SJSA1 (cell line): ENCODE results near the gene KLF5. TPM values are rescaled to one million over a fixed set of nuclear protein-coding genes. Genes with fewer than 3 reads are reported as not detected.
A peak's percentile ranks its signal among the peaks of the same experiment; 100 is the strongest.

Experiments
- DNase-seq, 2 experiments: peaks; one replicate each; pipeline ENCODE4 v3.0.0-alpha.2; 2015 to 2020; ENCODE audit warnings: low spot score in 2 of 2, low read depth in 1 of 2
- H3K27ac ChIP-seq: fragments of 250-450 bp; sonication (Bioruptor Pico); 2 replicates; pipeline ENCODE4 v1.5.1; 2020; ENCODE audit warnings: mild to moderate bottlenecking, moderate library complexity
- H3K27me3 ChIP-seq: fragments of 250-450 bp; sonication (Bioruptor Pico); replicated peaks from 2 replicates; pipeline ENCODE4 v1.5.1; 2020; ENCODE audit warnings: mild to moderate bottlenecking, moderate library complexity
- H3K36me3 ChIP-seq: fragments of 250-450 bp; sonication (Bioruptor Pico); 2 replicates; pipeline ENCODE4 v1.5.1; 2020; ENCODE audit warnings: mild to moderate bottlenecking
- H3K4me1 ChIP-seq: fragments of 250-450 bp; sonication (Bioruptor Pico); replicated peaks from 2 replicates; pipeline ENCODE4 v1.6.1; 2021; ENCODE audit warnings: mild to moderate bottlenecking
- H3K4me3 ChIP-seq: fragments of 250-450 bp; sonication (Bioruptor Pico); 2 replicates; pipeline ENCODE4 v1.5.1; 2020; ENCODE audit warnings: mild to moderate bottlenecking
- H3K9me3 ChIP-seq: fragments of 250-450 bp; sonication (Bioruptor Pico); replicated peaks from 2 replicates; pipeline ENCODE4 v1.5.1; 2020; ENCODE audit warnings: mild to moderate bottlenecking
- total RNA-seq: library from RNA; depleted of rRNA; stranded (reverse); fragments of >200 nt; shearing (Covaris generic); gene quantifications from 2 replicates; pipeline ENCODE4 v1.2.3, GENCODE V29; 2014; rRNA removed

KLF5 gene
- 4.2 and 5.3 TPM in 2 replicates for total RNA-seq

DNA sequence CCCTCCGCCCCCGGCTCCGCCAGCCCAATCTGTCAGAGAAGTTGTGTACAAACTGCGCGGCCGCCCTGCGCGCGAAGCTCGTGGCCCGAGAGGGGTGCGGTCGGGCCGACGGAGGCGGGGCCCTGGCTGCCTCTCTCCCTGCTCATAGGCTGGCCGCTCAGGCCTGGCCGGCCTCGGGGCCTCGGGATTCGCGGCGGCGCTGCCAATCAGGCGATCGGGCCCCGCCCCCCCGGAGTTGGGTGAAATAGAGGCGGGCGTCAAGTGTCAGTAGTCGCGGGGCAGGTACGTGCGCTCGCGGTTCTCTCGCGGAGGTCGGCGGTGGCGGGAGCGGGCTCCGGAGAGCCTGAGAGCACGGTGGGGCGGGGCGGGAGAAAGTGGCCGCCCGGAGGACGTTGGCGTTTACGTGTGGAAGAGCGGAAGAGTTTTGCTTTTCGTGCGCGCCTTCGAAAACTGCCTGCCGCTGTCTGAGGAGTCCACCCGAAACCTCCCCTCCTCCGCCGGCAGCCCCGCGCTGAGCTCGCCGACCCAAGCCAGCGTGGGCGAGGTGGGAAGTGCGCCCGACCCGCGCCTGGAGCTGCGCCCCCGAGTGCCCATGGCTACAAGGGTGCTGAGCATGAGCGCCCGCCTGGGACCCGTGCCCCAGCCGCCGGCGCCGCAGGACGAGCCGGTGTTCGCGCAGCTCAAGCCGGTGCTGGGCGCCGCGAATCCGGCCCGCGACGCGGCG, at the start of gene KLF5:
Gene KLF5 (plus strand): TSS at position 270 of the 724 bp plus-strand sequence. CDS start 323 bp downstream, at position 593.
- Histone ChIP-seq H3K4me3 (peak within 1 kb of the TSS; percentile 90), H3K27ac (peak within 1 kb of the TSS; percentile 34; the same call in 1 of the 2 replicates), H3K9me3 (no peaks in the 10 kb centered on the region), H3K36me3 (peaks cover 12% of the 10 kb centered on the region), H3K4me1 (peaks cover 21% of the 10 kb centered on the region), H3K27me3 (0 out of 2 replicates have a peak, but pooled peaks cover 4% of the 10 kb centered on the region)
- DNase-seq, result peak; percentile 93

- no peaks in the 10 kb centered on the region for H3K4me1 ChIP-seq
- H3K9me3 ChIP-seq, result no peaks in the 10 kb centered on the region
- no peak for DNase-seq
- no peak overlapping the region for H3K27ac ChIP-seq
- H3K27me3 ChIP-seq, result no peaks in the 10 kb centered on the region
- no peak overlapping the region for H3K4me3 ChIP-seq
- no peaks in the 10 kb centered on the region for H3K36me3 ChIP-seq
These were observed 47.1 kb upstream of the KLF5 start for GRCh38 chr13:73011751-73012150.

GRCh38 chr13:73015805-73016204, 43.0 kb upstream of the KLF5 start:
- Histone ChIP-seq H3K4me3 (no peak overlapping the region), H3K27ac (no peak overlapping the region), H3K36me3 (no peaks in the 10 kb centered on the region), H3K4me1 (peaks cover 4% of the 10 kb centered on the region; the same call in 1 of the 2 replicates), H3K27me3 (no peaks in the 10 kb centered on the region), H3K9me3 (no peaks in the 10 kb centered on the region)
- no peak for DNase-seq

DNA sequence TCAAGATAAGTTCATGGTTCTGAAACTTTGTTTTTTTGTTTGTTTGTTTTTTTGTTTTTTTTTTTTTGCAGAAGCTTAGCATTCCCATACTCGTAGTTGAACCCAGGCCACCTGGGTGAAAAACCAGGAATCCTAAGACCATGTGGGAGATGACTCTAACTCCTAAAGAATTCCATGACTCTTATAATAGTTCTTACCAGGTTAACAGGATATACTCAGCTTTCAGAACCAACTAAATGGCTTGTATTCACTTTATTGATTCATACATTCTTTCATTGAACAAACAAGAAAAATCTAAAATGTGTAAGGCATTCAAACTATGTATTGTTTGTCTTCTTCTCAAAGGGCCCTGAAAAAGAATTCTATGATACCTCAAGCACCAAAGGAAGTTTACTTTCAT, 40.5 kb upstream of the KLF5 start:
- H3K9me3 ChIP-seq, result no peaks in the 10 kb centered on the region
- no peaks in the 10 kb centered on the region for H3K36me3 ChIP-seq
- H3K27ac ChIP-seq, result peak overlapping the region; percentile 40; the same call in 1 of the 2 replicates
- H3K4me1 ChIP-seq, result peaks cover 4% of the 10 kb centered on the region; the same call in 1 of the 2 replicates
- no peak overlapping the region for H3K4me3 ChIP-seq
- peak in 1 of 2 experiments; percentile 11 for DNase-seq
- no peaks in the 10 kb centered on the region for H3K27me3 ChIP-seq

DNA sequence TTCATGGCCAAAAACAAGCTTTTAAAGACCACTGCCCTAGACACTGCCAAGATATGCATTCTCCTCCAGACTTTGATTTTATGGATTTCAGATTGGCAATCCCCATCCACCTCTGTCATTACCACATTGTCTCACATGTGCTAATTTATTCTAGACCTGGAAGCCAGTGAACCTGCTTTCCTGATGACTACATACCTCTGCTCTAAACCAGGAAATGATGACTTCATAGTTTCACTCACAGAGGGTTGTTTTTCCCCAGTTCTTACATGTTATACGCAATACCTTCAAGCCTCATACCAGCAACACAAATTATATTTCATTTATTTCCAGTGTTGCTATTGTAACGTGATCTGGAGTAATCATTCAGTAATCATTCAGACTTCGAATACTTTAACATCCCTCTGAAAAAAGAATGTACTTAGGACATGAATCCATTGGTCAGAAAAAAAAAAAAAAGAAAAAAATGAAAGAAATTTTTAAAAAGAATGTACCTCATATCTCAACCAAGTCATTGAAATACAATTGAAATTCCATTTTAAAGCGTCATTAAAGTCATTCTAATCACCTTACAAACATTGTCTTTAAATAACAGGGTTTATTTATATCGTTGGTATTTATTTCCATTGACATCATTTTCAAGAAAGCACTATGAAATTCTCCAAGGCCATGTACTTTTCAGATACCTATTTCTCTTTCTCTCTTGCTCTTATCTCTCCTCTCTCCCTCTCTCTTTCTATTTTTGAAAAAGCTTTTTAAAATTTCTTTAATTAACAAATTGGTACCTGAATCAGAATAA, 33.4 kb upstream of the KLF5 start:
- Histone ChIP-seq H3K9me3 (no peaks in the 10 kb centered on the region), H3K27me3 (no peaks in the 10 kb centered on the region), H3K4me3 (no peak overlapping the region), H3K36me3 (no peaks in the 10 kb centered on the region), H3K4me1 (no peaks in the 10 kb centered on the region), H3K27ac (no peak overlapping the region)
- no peak for DNase-seq

GRCh38 chr13:73034901-73035300, 23.9 kb upstream of the KLF5 start:
- H3K9me3 ChIP-seq, result no peaks in the 10 kb centered on the region
- H3K4me1 ChIP-seq, result no peaks in the 10 kb centered on the region
- no peaks in the 10 kb centered on the region for H3K36me3 ChIP-seq
- H3K27ac ChIP-seq, result no peak overlapping the region
- no peaks in the 10 kb centered on the region for H3K27me3 ChIP-seq
- H3K4me3 ChIP-seq, result no peak overlapping the region
- no peak for DNase-seq

DNA sequence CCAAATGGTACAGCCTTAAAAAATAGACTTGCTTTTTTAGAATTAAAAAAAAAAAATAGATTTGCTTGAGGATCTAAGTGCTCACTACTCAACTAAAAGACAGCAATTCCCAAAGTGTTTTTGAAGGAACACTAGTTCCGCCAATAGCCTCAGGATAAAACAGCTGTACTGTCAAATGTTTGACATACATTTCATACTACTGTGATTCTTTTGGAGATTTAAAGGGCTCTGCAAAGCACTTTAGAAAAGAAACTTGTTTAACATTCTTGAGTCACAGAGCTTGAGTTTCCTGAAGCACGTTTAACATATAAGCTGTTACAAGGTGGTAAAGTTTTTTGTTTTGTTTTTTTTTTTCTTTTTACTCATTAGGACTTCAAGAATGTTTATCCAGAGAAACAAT, 23.1 kb upstream of the KLF5 start:
- no peaks in the 10 kb centered on the region for H3K9me3 ChIP-seq
- no peaks in the 10 kb centered on the region for H3K4me1 ChIP-seq
- no peaks in the 10 kb centered on the region for H3K27me3 ChIP-seq
- H3K27ac ChIP-seq, result no peak overlapping the region
- no peak for DNase-seq
- H3K4me3 ChIP-seq, result no peak overlapping the region
- no peaks in the 10 kb centered on the region for H3K36me3 ChIP-seq

DNA sequence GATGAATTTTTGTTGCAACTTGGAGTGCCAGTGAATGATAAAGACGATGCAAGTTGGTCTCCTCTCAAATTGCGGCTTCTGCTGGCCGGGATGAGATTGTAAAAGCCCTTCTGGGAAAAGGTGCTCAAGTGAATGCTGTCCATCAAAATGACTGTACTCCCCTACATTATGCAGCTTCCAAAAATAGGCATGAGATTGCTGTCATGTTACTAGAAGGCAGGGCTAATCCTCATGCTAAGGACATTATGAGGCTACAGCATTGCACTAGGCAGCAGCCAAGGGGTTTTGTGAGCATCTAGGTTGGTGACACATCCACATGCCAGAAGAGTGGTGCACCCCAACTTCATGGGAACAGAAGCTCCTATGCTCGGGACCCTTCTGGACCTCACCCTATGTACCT, 22.2 kb upstream of the KLF5 start:
- no peak overlapping the region for H3K27ac ChIP-seq

GRCh38 chr13:73038064-73038463, 20.7 kb upstream of the KLF5 start:
- H3K9me3 ChIP-seq, result no peaks in the 10 kb centered on the region
- no peak for DNase-seq
- H3K27ac ChIP-seq, result no peak overlapping the region

More for the DNA sequence above, 22.2 kb upstream of the KLF5 start:
- H3K9me3 ChIP-seq, result no peaks in the 10 kb centered on the region
- no peaks in the 10 kb centered on the region for H3K4me1 ChIP-seq
- DNase-seq, result no peak
- no peaks in the 10 kb centered on the region for H3K27me3 ChIP-seq
- no peak overlapping the region for H3K4me3 ChIP-seq
- H3K36me3 ChIP-seq, result no peaks in the 10 kb centered on the region

DNA sequence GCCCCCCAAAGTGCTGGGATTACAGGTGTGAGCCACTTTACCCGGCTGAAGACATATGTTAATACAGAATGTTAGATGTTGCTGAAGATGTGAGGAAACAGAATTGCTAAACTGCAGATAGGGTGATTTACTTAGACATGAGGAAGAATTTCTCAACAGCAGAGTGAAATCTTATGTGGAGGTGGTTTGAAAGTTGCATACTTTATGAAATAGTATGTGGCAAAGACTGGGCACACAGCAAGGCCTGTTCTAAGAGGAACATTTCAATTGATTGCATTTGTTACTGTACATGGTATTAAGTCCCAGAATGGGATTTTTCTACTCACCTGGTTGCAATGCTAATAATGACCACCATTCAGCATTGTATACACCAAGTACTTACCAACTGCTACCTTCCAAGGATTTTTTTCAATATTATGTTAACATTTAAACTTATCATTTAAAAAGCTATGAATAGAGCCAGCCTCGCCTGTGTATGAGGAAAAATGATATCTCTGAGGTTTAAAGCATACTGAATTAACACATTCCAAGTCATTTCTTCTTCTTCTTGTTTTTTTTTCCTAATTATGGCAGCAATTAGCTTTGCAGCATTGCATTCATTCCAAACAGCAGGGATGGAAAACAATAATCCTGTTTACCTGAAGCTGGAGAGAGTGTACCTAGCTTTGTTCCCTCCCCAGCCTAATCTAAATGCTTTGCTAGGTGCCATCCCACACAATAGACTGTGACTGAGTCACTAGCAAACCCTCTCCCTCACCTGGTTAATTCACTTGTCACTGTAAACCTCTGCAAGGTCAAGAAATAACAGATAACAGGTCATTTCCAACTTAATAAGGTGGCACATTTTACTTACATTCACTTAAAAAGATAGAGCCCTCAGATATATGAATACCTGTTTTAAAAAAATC, 19.4 kb upstream of the KLF5 start:
- DNase-seq, result no peak
- no peak overlapping the region for H3K4me3 ChIP-seq
- no peak overlapping the region for H3K27ac ChIP-seq
- no peaks in the 10 kb centered on the region for H3K36me3 ChIP-seq
- H3K9me3 ChIP-seq, result no peaks in the 10 kb centered on the region
- H3K4me1 ChIP-seq, result no peaks in the 10 kb centered on the region
- no peaks in the 10 kb centered on the region for H3K27me3 ChIP-seq

More at GRCh38 chr13:73038064-73038463, 20.7 kb upstream of the KLF5 start:
- Histone ChIP-seq H3K27me3 (no peaks in the 10 kb centered on the region), H3K36me3 (no peaks in the 10 kb centered on the region), H3K4me1 (no peaks in the 10 kb centered on the region), H3K4me3 (no peak overlapping the region)

DNA sequence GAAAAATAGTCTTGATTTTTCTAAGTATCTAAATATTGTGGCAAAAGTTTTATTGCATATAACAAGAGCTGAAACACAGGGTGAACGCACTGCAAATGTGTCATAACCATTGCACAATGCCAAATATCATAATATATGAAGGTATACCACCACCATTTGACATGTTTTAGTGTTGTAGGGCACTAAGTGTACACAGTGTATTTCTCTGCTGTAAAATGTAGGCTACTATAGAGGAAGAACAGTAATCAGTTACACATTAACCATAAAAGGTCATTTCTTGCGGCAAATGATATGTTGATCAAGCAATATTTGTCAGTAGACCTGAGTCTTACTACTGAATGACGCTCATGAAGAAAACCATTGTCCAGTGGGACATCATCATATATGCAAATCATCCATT, 18.3 kb upstream of the KLF5 start:
- Histone ChIP-seq H3K36me3 (no peaks in the 10 kb centered on the region), H3K4me3 (no peak overlapping the region), H3K27me3 (no peaks in the 10 kb centered on the region), H3K9me3 (no peaks in the 10 kb centered on the region), H3K4me1 (no peaks in the 10 kb centered on the region), H3K27ac (no peak overlapping the region)
- no peak for DNase-seq

DNA sequence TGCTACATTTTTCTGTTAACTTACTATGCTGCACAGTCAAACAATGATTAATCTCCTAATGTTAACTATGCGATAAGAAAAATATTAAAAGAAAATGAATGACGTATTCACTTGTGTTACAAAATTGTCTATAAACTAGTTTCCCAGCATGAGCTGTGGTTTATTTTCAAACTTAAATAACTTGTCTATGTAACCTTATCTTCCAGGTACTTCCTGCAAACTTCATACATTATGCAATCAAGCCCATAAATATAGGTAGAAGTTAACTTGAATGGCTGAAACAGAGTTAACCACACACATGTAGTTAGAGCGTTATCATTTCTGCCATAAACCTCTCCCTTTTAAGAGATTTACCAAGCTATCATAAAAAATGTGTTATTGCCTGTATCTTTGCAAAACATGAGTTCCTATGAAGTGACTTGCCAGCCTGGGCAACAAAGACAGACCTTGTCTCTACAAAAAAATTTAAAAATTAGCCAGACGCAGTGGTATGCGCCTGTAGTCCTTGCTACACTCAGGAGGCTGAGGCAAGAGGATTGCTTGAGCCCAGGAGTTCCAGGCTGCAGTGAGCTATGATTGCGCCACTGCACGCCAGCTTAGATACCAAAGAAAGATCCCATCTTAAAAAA, 17.7 kb upstream of the KLF5 start:
- no peak overlapping the region for H3K4me3 ChIP-seq
- no peak for DNase-seq

DNA sequence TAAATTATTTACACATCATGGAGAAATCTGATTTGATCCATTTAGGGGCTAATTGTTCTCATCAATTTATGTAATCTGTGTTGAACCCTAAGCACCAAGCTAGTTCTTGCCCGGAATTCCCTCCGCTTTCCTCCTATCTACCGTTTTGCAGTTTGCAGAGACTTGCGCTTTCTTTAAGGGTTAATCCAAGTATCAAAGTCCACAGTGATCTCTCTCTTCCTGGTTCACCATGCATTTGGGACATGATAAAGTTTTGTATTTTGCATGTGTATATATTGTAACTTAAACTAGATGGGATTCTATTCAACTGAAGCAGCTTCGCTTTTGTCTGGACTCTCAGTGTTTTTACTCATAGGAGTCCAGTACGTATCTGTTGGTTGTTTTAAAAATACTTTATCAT, 13.8 kb upstream of the KLF5 start:
- Histone ChIP-seq H3K36me3 (no peaks in the 10 kb centered on the region), H3K4me3 (no peak overlapping the region), H3K27ac (no peak overlapping the region), H3K27me3 (no peaks in the 10 kb centered on the region), H3K9me3 (no peaks in the 10 kb centered on the region), H3K4me1 (no peaks in the 10 kb centered on the region)
- DNase-seq, result no peak

More for the DNA sequence above, 17.7 kb upstream of the KLF5 start:
- Histone ChIP-seq H3K27ac (no peak overlapping the region), H3K4me1 (no peaks in the 10 kb centered on the region), H3K27me3 (no peaks in the 10 kb centered on the region), H3K9me3 (no peaks in the 10 kb centered on the region), H3K36me3 (no peaks in the 10 kb centered on the region)
